Panc1 (cell line): ENCODE results near the gene UROD. TPM values are rescaled to one million over a fixed set of nuclear protein-coding genes. Genes with fewer than 3 reads are reported as not detected.

ENCODE experiments used
- ATAC-seq: fragments of 200-7000 bp; cut with Tn5 transposase; 2 replicates; pipeline ENCODE4 v1.9.1; 2020; ENCODE audit warnings: mild to moderate bottlenecking, moderate library complexity
- BruUV-seq: library from RNA; stranded (reverse); fragments of 400-500 nt; replicated peaks from 2 replicates; lab custom pipeline; 2021; lab: Mats Ljungman, UMichigan
- CTCF ChIA-PET: fragments of 300-600 bp; sonication (Branson Sonifier 250); formaldehyde crosslinking; loops from one replicate; lab custom pipeline; 2022; ENCODE audit warnings: antibody characterized with exemption; lab: Charles Lee
- POLR2A ChIA-PET: fragments of 300-600 bp; sonication (Branson Sonifier 250); formaldehyde crosslinking; loops from one replicate; lab custom pipeline; 2022; ENCODE audit warnings: antibody characterized with exemption; lab: Charles Lee
- DNase-seq: peaks from one replicate; pipeline ENCODE4 v3.0.0-alpha.2; 2010; ENCODE audit warnings: low read depth, low spot score
- H3K27ac ChIP-seq: 2 replicates; pipeline ENCODE4 v1.5.1; 2011; ENCODE audit warnings: mild to moderate bottlenecking, low read length, inconsistent platforms
- H3K27me3 ChIP-seq: fragments of 200-500 bp; sonication (Bioruptor generic); 2 replicates; pipeline ENCODE4 v1.6.0; 2014; ENCODE audit warnings: low read length, inconsistent platforms; ENCODE audit not compliant: control insufficient read depth, insufficient read depth
- H3K36me3 ChIP-seq: fragments of 200-500 bp; sonication (Bioruptor generic); 2 replicates; pipeline ENCODE4 v1.5.1; 2014; ENCODE audit warnings: inconsistent platforms, mild to moderate bottlenecking, low read length, moderate library complexity; ENCODE audit not compliant: control insufficient read depth, insufficient read depth
- H3K4me1 ChIP-seq: 2 replicates; pipeline ENCODE4 v1.5.1; 2011; ENCODE audit warnings: inconsistent platforms, mild to moderate bottlenecking, low read length, moderate library complexity; ENCODE audit not compliant: control insufficient read depth, insufficient read depth
- H3K4me3 ChIP-seq, 2 experiments: 2 replicates each; pipeline ENCODE4 v1.5.1; 2011 to 2012; ENCODE audit warnings: low read depth in 2 of 2, low read length in 2 of 2, mild to moderate bottlenecking in 2 of 2, inconsistent platforms in 1 of 2, moderate library complexity in 1 of 2
- H3K9me3 ChIP-seq: fragments of 200-500 bp; sonication (Bioruptor generic); 2 replicates; pipeline ENCODE4 v1.5.1; 2014; ENCODE audit warnings: low read depth, mild to moderate bottlenecking, inconsistent platforms, low read length, moderate library complexity; ENCODE audit not compliant: control insufficient read depth, insufficient read depth
- CTCF ChIP-seq: fragments of 450-650 bp; IDR thresholded peaks from 2 replicates; pipeline ENCODE4 v1.5.1; 2017; ENCODE audit warnings: mild to moderate bottlenecking
- POLR2AphosphoS5 ChIP-seq: IDR thresholded peaks from 2 replicates; pipeline ENCODE4 v1.6.1; 2012; ENCODE audit warnings: mild to moderate bottlenecking, low read depth, low read length, moderate library complexity
- REST ChIP-seq, 2 experiments: IDR thresholded peaks; 2 replicates each; pipeline ENCODE4 v1.6.1; 2011 to 2012; ENCODE audit warnings: low read depth in 2 of 2, control low read depth in 1 of 2, low read length in 1 of 2, mild to moderate bottlenecking in 1 of 2, moderate library complexity in 1 of 2; ENCODE audit not compliant: insufficient read depth in 1 of 2
- SIN3A ChIP-seq: IDR thresholded peaks from 2 replicates; pipeline ENCODE4 v1.6.1; 2012; ENCODE audit warnings: low read depth, mild to moderate bottlenecking, low read length, moderate library complexity, borderline replicate concordance; ENCODE audit not compliant: insufficient read depth
- TCF7L2 ChIP-seq: IDR thresholded peaks from 2 replicates; pipeline ENCODE4 v1.6.1; 2011; ENCODE audit warnings: mild to moderate bottlenecking, low read depth, low read length, inconsistent platforms
- in situ Hi-C: cut with HindIII; loops from 2 replicates; pipeline ENCODE4 v1.10.0; 2016; ENCODE audit warnings: low sequenced_read_pairs, low pct_unique_long_range_greater_than_20kb
- intact Hi-C: fragments of 100-400 bp; cut with micrococcal nuclease; formaldehyde crosslinking; loops from one replicate; pipeline ENCODE4 v1.10.0; 2022; ENCODE audit not compliant: unreplicated experiment
- total RNA-seq: library from RNA; stranded (reverse); gene quantifications from one replicate; pipeline ENCODE4 v1.2.1, GENCODE V29; 2021; ENCODE audit not compliant: unreplicated experiment

UROD gene
- total RNA-seq, 1 experiment from 2014 or later: 76.8 TPM

- DNase-seq (no peak), ATAC-seq (no peak)
- Histone ChIP-seq H3K27me3 (no peaks in the 10 kb centered on the region), H3K36me3 (no peaks in the 10 kb centered on the region; the same call in none of the 2 replicates), H3K4me1 (no peaks in the 10 kb centered on the region), H3K4me3 (no peak overlapping the region), H3K27ac (no peak overlapping the region), H3K9me3 (no peaks in the 10 kb centered on the region)
- POLR2A ChIA-PET: no interaction called here
- in situ Hi-C loops (no loop called here), intact Hi-C loops (no loop called here)
- TF ChIP-seq CTCF (no peak), SIN3A (no peak), REST (IDR thresholded peaks at IDR 0.05; ENCODE audit: insufficient read depth in 1 of 2, low read depth in 2 of 2, low read length in 1 of 2) (no peak), POLR2AphosphoS5 (no peak), TCF7L2 (no peak)
- CTCF ChIA-PET: no interaction called here
- BruUV-seq: no TSS peak
Observed at GRCh38 chr1:45004281-45004920, 7.7 kb upstream of the UROD start.

- Histone ChIP-seq H3K4me3 (no peak overlapping the region), H3K9me3 (no peaks in the 10 kb centered on the region), H3K36me3 (no peaks in the 10 kb centered on the region; the same call in none of the 2 replicates), H3K4me1 (peaks cover 4% of the 10 kb centered on the region; the same call in 1 of the 2 replicates), H3K27me3 (no peaks in the 10 kb centered on the region), H3K27ac (no peak overlapping the region)
- no peak for TF ChIP-seq REST (IDR thresholded peaks at IDR 0.05; ENCODE audit: insufficient read depth in 1 of 2, low read depth in 2 of 2, low read length in 1 of 2)
- intact Hi-C loops: no loop called here
- ATAC-seq (no peak), DNase-seq (no peak)
- in situ Hi-C loops: no loop called here
- BruUV-seq: no TSS peak
- POLR2A ChIA-PET: no interaction called here
- CTCF ChIA-PET: interaction anchor here (0.7 kb wide), 1 partner anchor 167 kb away, joined by 5 read pairs; no protein-coding TSS in a partner anchor
Observed at GRCh38 chr1:45005761-45006160, 6.3 kb upstream of the UROD start.
